ENCODE data around the gene TMEM106B. TPM values are rescaled to one million over a fixed set of nuclear protein-coding genes. Genes with fewer than 3 reads are reported as not detected.
"Not testable (repeated sequence)": the region's sequence is repeated elsewhere in the genome, so short reads cannot be mapped to it uniquely, and the experiment has no call there.

TMEM106B gene
- total RNA-seq, 2 experiments from 2014 or later: 27.1 to 28.8 TPM

GRCh38 chr7:12217311-12217710 is 6.2 kb downstream of the TMEM106B start:
- Mint-ChIP-seq H3K36me3 (ENCODE audit: low read depth) (peaks cover 60% of the 10 kb centered on the region), H3K27ac (peak overlapping the region; percentile 19), H3K4me1 (ENCODE audit: low read depth) (peaks cover 52% of the 10 kb centered on the region), H3K9me3 (no peaks in the 10 kb centered on the region), H3K4me3 (no peak overlapping the region), H3K27me3 (no peaks in the 10 kb centered on the region)
- ATAC-seq (no peak), DNase-seq (no peak)
- TF ChIP-seq, protein P1, sequence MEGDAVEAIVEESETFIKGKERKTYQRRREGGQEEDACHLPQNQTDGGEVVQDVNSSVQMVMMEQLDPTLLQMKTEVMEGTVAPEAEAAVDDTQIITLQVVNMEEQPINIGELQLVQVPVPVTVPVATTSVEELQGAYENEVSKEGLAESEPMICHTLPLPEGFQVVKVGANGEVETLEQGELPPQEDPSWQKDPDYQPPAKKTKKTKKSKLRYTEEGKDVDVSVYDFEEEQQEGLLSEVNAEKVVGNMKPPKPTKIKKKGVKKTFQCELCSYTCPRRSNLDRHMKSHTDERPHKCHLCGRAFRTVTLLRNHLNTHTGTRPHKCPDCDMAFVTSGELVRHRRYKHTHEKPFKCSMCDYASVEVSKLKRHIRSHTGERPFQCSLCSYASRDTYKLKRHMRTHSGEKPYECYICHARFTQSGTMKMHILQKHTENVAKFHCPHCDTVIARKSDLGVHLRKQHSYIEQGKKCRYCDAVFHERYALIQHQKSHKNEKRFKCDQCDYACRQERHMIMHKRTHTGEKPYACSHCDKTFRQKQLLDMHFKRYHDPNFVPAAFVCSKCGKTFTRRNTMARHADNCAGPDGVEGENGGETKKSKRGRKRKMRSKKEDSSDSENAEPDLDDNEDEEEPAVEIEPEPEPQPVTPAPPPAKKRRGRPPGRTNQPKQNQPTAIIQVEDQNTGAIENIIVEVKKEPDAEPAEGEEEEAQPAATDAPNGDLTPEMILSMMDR (IDR thresholded peaks at IDR 0.05): no peak
- CTCF ChIA-PET: interaction anchor here (0.9 to 1.0 kb wide), 2 partner anchors 9 to 33 kb away, joined by 3 read pairs; no protein-coding TSS in a partner anchor
- POLR2A ChIA-PET: interaction anchor here (1.2 kb wide), 1 partner anchor 42 kb away, joined by 3 read pairs; no protein-coding TSS in a partner anchor
- intact Hi-C loops (cut with micrococcal nuclease): no loop called here

GRCh38 chr7:12220389-12221046 is 9.4 kb downstream of the TMEM106B start:
- Mint-ChIP-seq H3K27ac (peak overlapping the region; percentile 48), H3K27me3 (no peaks in the 10 kb centered on the region), H3K9me3 (peaks cover 8% of the 10 kb centered on the region), H3K36me3 (ENCODE audit: low read depth) (peaks cover 80% of the 10 kb centered on the region), H3K4me1 (ENCODE audit: low read depth) (peaks cover 47% of the 10 kb centered on the region), H3K4me3 (no peak overlapping the region)
- ChIA-PET POLR2A (no interaction called here), CTCF (interaction anchor here (0.9 to 2.0 kb wide), 2 partner anchors 9 to 71 kb away, joined by 3 to 5 read pairs; partner anchors contain the start of gene TMEM106B)
- no peak for ATAC-seq
- intact Hi-C loops (cut with micrococcal nuclease): no loop called here
- DNase-seq: no peak
- TF ChIP-seq, protein P1 (IDR thresholded peaks at IDR 0.05): no peak

DNA sequence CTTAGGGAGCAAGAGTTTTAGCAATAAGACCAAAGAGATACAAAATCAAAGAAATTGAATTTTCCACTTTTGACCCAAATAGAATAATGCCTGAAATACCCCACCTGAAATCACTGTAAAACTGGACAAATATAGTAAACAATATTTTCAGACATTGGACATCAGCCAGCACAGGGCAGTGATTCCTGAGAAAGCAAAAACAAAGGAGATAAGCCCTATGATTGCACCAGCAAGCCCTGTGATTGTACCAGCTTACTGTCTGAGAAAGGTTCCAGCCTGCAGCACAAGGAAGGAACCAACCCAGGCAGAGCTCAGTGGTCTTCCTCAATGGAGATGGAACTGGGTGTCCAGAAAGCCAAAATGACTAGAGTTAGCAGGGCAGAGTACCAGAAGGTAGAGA is 10.3 kb downstream of the TMEM106B start:
- Mint-ChIP-seq H3K4me1 (ENCODE audit: low read depth) (peaks cover 49% of the 10 kb centered on the region), H3K9me3 (peaks cover 12% of the 10 kb centered on the region), H3K36me3 (ENCODE audit: low read depth) (peaks cover 81% of the 10 kb centered on the region), H3K27me3 (no peaks in the 10 kb centered on the region), H3K27ac (peak overlapping the region; percentile 73), H3K4me3 (no peak overlapping the region)
- TF ChIP-seq, protein P1 (IDR thresholded peaks at IDR 0.05): no peak
- ChIA-PET CTCF (no interaction called here), POLR2A (interaction anchor here (1.2 to 1.4 kb wide), 2 partner anchors 9 to 11 kb away, joined by 4 read pairs; partner anchors contain the start of gene TMEM106B)
- intact Hi-C loops (cut with micrococcal nuclease): no loop called here
- no peak for DNase-seq
- no peak for ATAC-seq

- ChIA-PET POLR2A (interaction anchor here (1.2 kb wide), 1 partner anchor 12 kb away, joined by 6 read pairs; the partner anchor contains the start of gene TMEM106B), CTCF (no interaction called here)
- peaks cover 70% of the 10 kb centered on the region for H3K36me3 Mint-ChIP-seq (ENCODE audit: low read depth)
- intact Hi-C loops (cut with micrococcal nuclease): no loop called here
- H3K27ac Mint-ChIP-seq: peak overlapping the region; percentile 75
- DNase-seq (no peak), ATAC-seq (peak; percentile 65)
- H3K4me3 Mint-ChIP-seq: no peak overlapping the region
- H3K4me1 Mint-ChIP-seq (ENCODE audit: low read depth): peaks cover 41% of the 10 kb centered on the region
- TF ChIP-seq, protein P1 (IDR thresholded peaks at IDR 0.05): no peak
- peaks cover 12% of the 10 kb centered on the region for H3K9me3 Mint-ChIP-seq
- no peaks in the 10 kb centered on the region for H3K27me3 Mint-ChIP-seq
These were observed 11.9 kb downstream of the TMEM106B start for GRCh38 chr7:12222889-12223579.

DNA sequence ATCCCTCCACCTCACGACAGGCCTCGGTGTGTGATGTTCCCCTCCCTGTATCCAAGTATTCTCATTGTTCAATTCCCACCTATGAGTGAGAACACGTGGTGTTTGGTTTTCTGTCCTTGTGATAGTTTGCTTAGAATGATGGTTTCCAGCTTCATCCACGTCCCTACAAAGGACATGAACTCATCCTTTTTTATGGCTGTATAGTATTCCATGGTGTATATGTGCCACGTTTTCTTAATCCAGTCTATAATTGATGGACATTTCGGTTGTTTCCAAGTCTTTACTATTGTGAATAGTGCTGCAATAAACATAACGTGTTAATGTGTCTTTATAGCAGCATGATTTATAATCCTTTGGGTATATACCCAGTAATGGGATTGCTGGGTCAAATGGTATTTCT is 13.9 kb downstream of the TMEM106B start:
- H3K27me3 Mint-ChIP-seq; DNase-seq; ATAC-seq; intact Hi-C loops (cut with micrococcal nuclease); CTCF ChIA-PET; H3K4me3 Mint-ChIP-seq; POLR2A ChIA-PET; H3K27ac Mint-ChIP-seq: not testable (repeated sequence)
- Mint-ChIP-seq H3K4me1 (ENCODE audit: low read depth) (peaks cover 49% of the 10 kb centered on the region), H3K36me3 (ENCODE audit: low read depth) (peaks cover 59% of the 10 kb centered on the region), H3K9me3 (peaks cover 12% of the 10 kb centered on the region)
